HCT116 (cell line): ENCODE measurements around the gene GFPT1. TPM values are rescaled to one million over a fixed set of nuclear protein-coding genes. Genes with fewer than 3 reads are reported as not detected.

Experiments used
- ATAC-seq: fragments of 200-7000 bp; cut with Tn5 transposase; 2 replicates; pipeline ENCODE4 v1.9.1; 2020; ENCODE audit warnings: mild to moderate bottlenecking, moderate library complexity
- BruUV-seq: library from RNA; stranded (reverse); fragments of 400-500 nt; replicated peaks from 2 replicates; lab custom pipeline; 2021; lab: Mats Ljungman, UMichigan
- CTCF ChIA-PET: fragments of 300-600 bp; sonication (Branson Sonifier 250); formaldehyde crosslinking; loops from one replicate; lab custom pipeline; 2021; ENCODE audit warnings: antibody characterized with exemption; lab: Charles Lee
- POLR2A ChIA-PET: fragments of 300-600, 350-600 bp; sonication (Branson Sonifier 250); formaldehyde crosslinking; loops from one replicate; lab custom pipeline; 2021; ENCODE audit warnings: antibody characterized with exemption; lab: Charles Lee
- RAD21 ChIA-PET, 2 experiments: fragments of 300-600 bp; sonication (Branson Sonifier 250); formaldehyde crosslinking; loops; one replicate each; lab custom pipeline; 2023; ENCODE audit warnings: low total read pairs in 2 of 2; ENCODE audit not compliant: uncharacterized antibody in 2 of 2, unreplicated experiment in 2 of 2, low non-redundant PET in 1 of 2; lab: Charles Lee
- DNase-seq: peaks from one replicate; pipeline ENCODE4 v3.0.0-alpha.2; 2010; ENCODE audit warnings: low read depth, low spot score
- H2AFZ ChIP-seq: fragments of 200-600 bp; shearing (Covaris generic), sonication (generic); 2 replicates; pipeline ENCODE4 v1.6.1; 2017; ENCODE audit warnings: low read depth, mixed run types, mixed read lengths, antibody characterized with exemption, low read length; ENCODE audit not compliant: poor library complexity, severe bottlenecking
- H3K27ac ChIP-seq: 2 replicates; pipeline ENCODE4 v1.5.1; 2012; ENCODE audit warnings: low read depth, low read length
- H3K27me3 ChIP-seq: fragments of 200-600 bp; sonication (generic); 2 replicates; pipeline ENCODE4 v1.6.1; 2016; ENCODE audit warnings: mixed run types, low read length, mixed read lengths; ENCODE audit not compliant: insufficient read depth
- H3K36me3 ChIP-seq, 2 experiments: fragments of 200-500 bp in 1 of 2; fragments of 200-600 bp in 1 of 2; sonication (Bioruptor generic) in 1 of 2; sonication (generic) in 1 of 2; 2 replicates each; pipeline versions ENCODE4 v1.5.1 to v1.6.1; 2014 to 2016; ENCODE audit warnings: low read length in 2 of 2, inconsistent platforms in 1 of 2, mixed read lengths in 1 of 2, mixed run types in 1 of 2; ENCODE audit not compliant: insufficient read depth in 2 of 2, control insufficient read depth in 1 of 2
- H3K4me1 ChIP-seq, 2 experiments: fragments of 200-600 bp in 1 of 2; sonication (generic) in 1 of 2; 2 replicates each; pipeline versions ENCODE4 v1.5.1 to v1.6.1; 2012 to 2017; ENCODE audit warnings: low read length in 2 of 2, inconsistent platforms in 1 of 2, mild to moderate bottlenecking in 1 of 2, mixed read lengths in 1 of 2, mixed run types in 1 of 2, moderate library complexity in 1 of 2; ENCODE audit not compliant: insufficient read depth in 2 of 2, control insufficient read depth in 1 of 2
- H3K4me2 ChIP-seq: fragments of 200-600 bp; sonication (generic); 2 replicates; pipeline ENCODE4 v1.6.1; 2017; ENCODE audit warnings: mixed run types, low read length, mixed read lengths
- H3K4me3 ChIP-seq, 2 experiments: fragments of 200-600 bp in 1 of 2; sonication (generic) in 1 of 2; replicated peaks in 1 of 2; 2 replicates each; pipeline ENCODE4 v1.5.1; 2011 to 2016; ENCODE audit warnings: low read length in 2 of 2, control low read depth in 1 of 2, low read depth in 1 of 2, mild to moderate bottlenecking in 1 of 2, mixed read lengths in 1 of 2, mixed run types in 1 of 2
- H3K79me2 ChIP-seq: fragments of 200-600 bp; sonication (generic); 2 replicates; pipeline ENCODE4 v1.6.1; 2017; ENCODE audit warnings: mild to moderate bottlenecking, mixed run types, low read length, moderate library complexity, mixed read lengths; ENCODE audit not compliant: insufficient read depth
- H3K9ac ChIP-seq: fragments of 200-600 bp; sonication (generic); 2 replicates; pipeline ENCODE4 v1.6.1; 2016; ENCODE audit warnings: low read length, mixed read lengths
- H3K9me2 ChIP-seq: fragments of 200-600 bp; sonication (generic), shearing (Covaris generic); 2 replicates; pipeline ENCODE4 v1.6.1; 2017; ENCODE audit warnings: mixed run types, mild to moderate bottlenecking, moderate library complexity; ENCODE audit not compliant: insufficient read depth
- H3K9me3 ChIP-seq, 2 experiments: fragments of 200-500 bp in 1 of 2; fragments of 200-600 bp in 1 of 2; sonication (Bioruptor generic) in 1 of 2; sonication (generic) in 1 of 2; 2 replicates each; pipeline ENCODE4 v1.6.1; 2014 to 2017; ENCODE audit warnings: low read length in 2 of 2, mixed read lengths in 2 of 2, inconsistent platforms in 1 of 2, low read depth in 1 of 2, mild to moderate bottlenecking in 1 of 2, mixed run types in 1 of 2, moderate library complexity in 1 of 2; ENCODE audit not compliant: control insufficient read depth in 1 of 2, insufficient read depth in 1 of 2
- H4K20me1 ChIP-seq: fragments of 200-600 bp; sonication (generic), shearing (Covaris generic); 2 replicates; pipeline ENCODE4 v1.6.1; 2017; ENCODE audit warnings: mixed run types, mild to moderate bottlenecking, moderate library complexity; ENCODE audit not compliant: insufficient read depth
- ATF3 ChIP-seq: IDR thresholded peaks from 2 replicates; pipeline ENCODE4 v1.6.1; 2012
- CBX3 ChIP-seq: IDR thresholded peaks from 2 replicates; pipeline ENCODE4 v1.6.1; 2012; ENCODE audit warnings: low read depth
- EGR1 ChIP-seq: IDR thresholded peaks from 2 replicates; pipeline ENCODE4 v1.6.1; 2012; ENCODE audit warnings: low read depth
- ELF1 ChIP-seq: IDR thresholded peaks from 2 replicates; pipeline ENCODE4 v1.6.1; 2012; ENCODE audit warnings: low read depth, borderline replicate concordance
- EZH2 ChIP-seq: fragments of 200-600 bp; sonication (generic); IDR thresholded peaks from 2 replicates; pipeline ENCODE4 v1.6.1; 2017; ENCODE audit warnings: antibody characterized with exemption, mixed run types
- MAX ChIP-seq: IDR thresholded peaks from 2 replicates; pipeline ENCODE4 v1.6.1; 2012
- POLR2AphosphoS5 ChIP-seq: IDR thresholded peaks from 2 replicates; pipeline ENCODE4 v1.6.1; 2011; ENCODE audit warnings: mild to moderate bottlenecking, low read depth, low read length, moderate library complexity
- RAD21 ChIP-seq: IDR thresholded peaks from 2 replicates; pipeline ENCODE4 v1.6.1; 2012; ENCODE audit warnings: low read depth, mild to moderate bottlenecking
- SIN3A ChIP-seq: IDR thresholded peaks from 2 replicates; pipeline ENCODE4 v1.6.1; 2012; ENCODE audit warnings: low read depth
- SRF ChIP-seq: IDR thresholded peaks from 2 replicates; pipeline ENCODE4 v1.6.1; 2012; ENCODE audit warnings: low read depth
- TCF7L2 ChIP-seq: IDR thresholded peaks from 2 replicates; pipeline ENCODE4 v1.7.0; 2011; ENCODE audit warnings: borderline replicate concordance, inconsistent platforms; ENCODE audit not compliant: insufficient read depth, insufficient read length; ENCODE audit errors: extremely low read depth
- ZBTB33 ChIP-seq: IDR thresholded peaks from 2 replicates; pipeline ENCODE4 v1.6.1; 2011; ENCODE audit warnings: mild to moderate bottlenecking, low read length, moderate library complexity; ENCODE audit not compliant: insufficient replicate concordance; ENCODE audit errors: extremely low read depth
- intact Hi-C: fragments of 100-400 bp; cut with micrococcal nuclease; formaldehyde crosslinking; loops from 2 replicates; pipeline ENCODE4 v1.10.0; 2022
- total RNA-seq: library from RNA; stranded (reverse); gene quantifications from one replicate; pipeline ENCODE4 v1.2.1, GENCODE V29; 2021; ENCODE audit not compliant: unreplicated experiment
- TF ChIP-seq, protein P1 (sequence below), 3 experiments: fragments of 200-600 bp in 1 of 3; sonication (generic) in 1 of 3; IDR thresholded peaks in 2 of 3; conservative IDR thresholded peaks in 1 of 3; 2 replicates each; pipeline ENCODE4 v1.5.1; 2012 to 2017; ENCODE audit warnings: low read depth in 2 of 3, low read length in 2 of 3, antibody characterized with exemption in 1 of 3, borderline replicate concordance in 1 of 3, control low read depth in 1 of 3, mild to moderate bottlenecking in 1 of 3, mixed read lengths in 1 of 3, mixed run types in 1 of 3, moderate library complexity in 1 of 3; ENCODE audit not compliant: insufficient read depth in 1 of 3

GFPT1 gene
- total RNA-seq, 1 experiment from 2014 or later: 62.4 TPM

DNA sequence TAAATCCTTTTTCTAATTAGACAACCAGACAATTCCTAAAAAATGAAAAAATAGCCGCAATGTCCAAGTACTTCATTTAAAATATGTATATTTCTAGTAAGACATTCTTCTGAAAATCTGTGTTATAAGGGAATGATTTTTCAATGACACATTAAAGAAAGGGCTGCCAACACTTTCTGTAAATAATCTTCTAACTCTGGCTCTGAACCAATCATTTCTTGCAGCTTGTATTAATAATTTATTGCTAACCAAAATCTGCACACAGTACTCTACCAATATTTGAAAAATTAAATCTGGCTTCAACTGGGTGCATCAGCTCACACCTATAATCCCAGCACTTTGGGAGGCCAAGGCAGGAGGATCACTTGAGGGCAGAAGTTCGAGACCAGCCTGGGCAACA, 42.0 kb upstream of the GFPT1 start:
- no peak overlapping the region for H2AFZ ChIP-seq
- TF ChIP-seq SIN3A: no peak
- TF ChIP-seq MAX: no peak
- TF ChIP-seq SRF: no peak
- no peak for TF ChIP-seq TCF7L2
- TF ChIP-seq RAD21: no peak
- no peak for TF ChIP-seq EGR1
- TF ChIP-seq ELF1: no peak
- no peak for TF ChIP-seq EZH2
- TF ChIP-seq, all 23 proteins: peak for 0
- H3K4me2 ChIP-seq: no peak overlapping the region
- CTCF ChIA-PET: no interaction called here
- DNase-seq: no peak
- ATAC-seq: no peak
- no peaks in the 10 kb centered on the region for H3K4me1 ChIP-seq
- RAD21 ChIA-PET: no interaction called here
- POLR2A ChIA-PET: no interaction called here
- no peaks in the 10 kb centered on the region for H3K9me2 ChIP-seq
- intact Hi-C loops: no loop called here
- H3K27me3 ChIP-seq: no peaks in the 10 kb centered on the region
- H3K4me3 ChIP-seq: no peak overlapping the region
- no peaks in the 10 kb centered on the region for H3K9me3 ChIP-seq
- peaks cover 0 to 6% of the 10 kb centered on the region in 2 experiments; a peak in 2 of 4 replicates for H3K36me3 ChIP-seq
- no peak overlapping the region for H3K9ac ChIP-seq
- no peak overlapping the region for H3K27ac ChIP-seq
- no peaks in the 10 kb centered on the region for H4K20me1 ChIP-seq
- BruUV-seq: no TSS peak
- H3K79me2 ChIP-seq: no peaks in the 10 kb centered on the region

DNA sequence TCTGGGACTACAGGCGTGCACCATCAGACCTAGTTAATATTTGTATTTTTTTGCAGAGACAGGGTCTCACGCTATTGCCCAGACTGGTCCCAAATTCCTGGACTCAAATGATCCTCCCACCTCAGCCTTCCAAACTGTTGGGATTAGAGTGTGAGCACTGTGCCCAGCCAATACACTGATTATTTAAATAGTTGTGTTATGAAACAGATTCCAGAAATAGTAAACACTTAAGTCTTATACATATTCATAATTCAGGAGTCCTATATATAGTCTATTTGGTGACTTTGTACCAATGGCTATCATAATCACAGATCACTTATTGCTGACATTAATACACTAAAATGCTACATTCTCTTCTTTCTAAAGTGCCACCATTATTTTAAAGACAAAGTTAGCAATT, 37.4 kb upstream of the GFPT1 start:
- POLR2A ChIA-PET: interaction anchor here (1.0 kb wide), 1 partner anchor 13 kb away, joined by 4 read pairs; the partner anchor contains the start of gene NFU1
- no peaks in the 10 kb centered on the region for H3K79me2 ChIP-seq
- H3K36me3 ChIP-seq: peaks cover 0 to 5% of the 10 kb centered on the region in 2 experiments; a peak in 2 of 4 replicates
- H3K27ac ChIP-seq: no peak overlapping the region
- no peak for ATAC-seq
- BruUV-seq: no TSS peak
- H2AFZ ChIP-seq: no peak overlapping the region
- no peak overlapping the region for H3K9ac ChIP-seq
- H3K4me2 ChIP-seq: no peak overlapping the region
- RAD21 ChIA-PET: no interaction called here
- H3K4me1 ChIP-seq: no peaks in the 10 kb centered on the region
- H3K27me3 ChIP-seq: no peaks in the 10 kb centered on the region
- no peak for DNase-seq
- no peaks in the 10 kb centered on the region for H3K9me3 ChIP-seq
- H3K9me2 ChIP-seq: no peaks in the 10 kb centered on the region
- intact Hi-C loops: no loop called here
- H4K20me1 ChIP-seq: no peaks in the 10 kb centered on the region
- no peak overlapping the region for H3K4me3 ChIP-seq
- CTCF ChIA-PET: no interaction called here
- TF ChIP-seq CBX3 (no peak), ZBTB33 (no peak), EGR1 (no peak), RAD21 (no peak), ATF3 (no peak), POLR2AphosphoS5 (no peak)
- TF ChIP-seq, protein P1, sequence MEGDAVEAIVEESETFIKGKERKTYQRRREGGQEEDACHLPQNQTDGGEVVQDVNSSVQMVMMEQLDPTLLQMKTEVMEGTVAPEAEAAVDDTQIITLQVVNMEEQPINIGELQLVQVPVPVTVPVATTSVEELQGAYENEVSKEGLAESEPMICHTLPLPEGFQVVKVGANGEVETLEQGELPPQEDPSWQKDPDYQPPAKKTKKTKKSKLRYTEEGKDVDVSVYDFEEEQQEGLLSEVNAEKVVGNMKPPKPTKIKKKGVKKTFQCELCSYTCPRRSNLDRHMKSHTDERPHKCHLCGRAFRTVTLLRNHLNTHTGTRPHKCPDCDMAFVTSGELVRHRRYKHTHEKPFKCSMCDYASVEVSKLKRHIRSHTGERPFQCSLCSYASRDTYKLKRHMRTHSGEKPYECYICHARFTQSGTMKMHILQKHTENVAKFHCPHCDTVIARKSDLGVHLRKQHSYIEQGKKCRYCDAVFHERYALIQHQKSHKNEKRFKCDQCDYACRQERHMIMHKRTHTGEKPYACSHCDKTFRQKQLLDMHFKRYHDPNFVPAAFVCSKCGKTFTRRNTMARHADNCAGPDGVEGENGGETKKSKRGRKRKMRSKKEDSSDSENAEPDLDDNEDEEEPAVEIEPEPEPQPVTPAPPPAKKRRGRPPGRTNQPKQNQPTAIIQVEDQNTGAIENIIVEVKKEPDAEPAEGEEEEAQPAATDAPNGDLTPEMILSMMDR (IDR thresholded peaks at IDR 0.05 in 2 of 3, conservative IDR thresholded peaks at IDR 0.05 in 1 of 3; ENCODE audit: borderline replicate concordance in 1 of 3, insufficient read depth in 1 of 3, low read depth in 2 of 3, low read length in 2 of 3): no peak
